ENCODE results near the gene CCIN.

CCIN gene

DNA sequence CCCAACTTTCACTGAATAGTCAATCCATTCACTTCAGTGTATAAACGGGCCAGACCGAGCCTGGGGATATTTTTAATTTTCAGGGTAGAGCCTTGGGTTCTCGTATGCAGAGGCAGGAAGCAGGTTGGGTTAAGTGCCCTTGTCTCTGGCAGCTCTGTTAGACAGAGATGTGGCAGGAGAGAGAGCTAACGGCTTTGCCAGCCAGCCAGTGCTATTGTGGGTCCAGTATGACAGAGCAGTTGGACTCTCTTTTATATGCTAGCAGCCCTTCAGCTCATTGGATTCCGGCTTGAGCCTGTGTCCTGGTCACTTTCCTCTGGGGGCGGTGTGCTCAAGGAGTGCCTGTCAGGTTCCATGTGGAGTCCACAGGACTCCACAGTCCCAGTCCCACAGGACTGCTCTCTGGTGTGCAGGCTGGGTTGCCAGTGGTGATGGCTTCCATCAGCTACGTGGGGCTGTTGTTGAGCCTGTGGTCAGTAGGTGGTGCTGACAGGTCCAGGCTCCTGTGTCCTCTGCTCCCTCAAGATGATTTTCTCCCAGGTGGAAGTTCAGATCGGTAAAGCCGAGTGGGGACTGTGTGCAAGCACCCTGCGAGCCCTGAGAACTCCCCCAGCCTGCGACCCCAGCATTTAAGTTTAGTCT is 35.8 kb downstream of the CCIN start:
- Histone ChIP-seq H3K4me3 (replicated peaks; ENCODE audit: insufficient read depth, low read length) (no peak overlapping the region), H3K27me3 (ENCODE audit: insufficient read depth, poor library complexity, severe bottlenecking) (no peaks in the 10 kb centered on the region), H3K27ac (replicated peaks) (no peak overlapping the region)
- TF ChIP-seq POLR2AphosphoS5 (IDR thresholded peaks at IDR 0.05; ENCODE audit: low read depth) (no peak), CTCF (IDR thresholded peaks at IDR 0.05; ENCODE audit: insufficient read depth, low read length) (no peak), SPI1 (IDR thresholded peaks at IDR 0.05; ENCODE audit: borderline replicate concordance, low read depth) (no peak), GABPA (IDR thresholded peaks at IDR 0.05; ENCODE audit: low read depth) (no peak), REST (IDR thresholded peaks at IDR 0.05; ENCODE audit: insufficient replicate concordance, low read depth) (no peak)
- DNase-seq (ENCODE audit: low read depth in 1 of 2, low spot score in 1 of 2): no peak

DNA sequence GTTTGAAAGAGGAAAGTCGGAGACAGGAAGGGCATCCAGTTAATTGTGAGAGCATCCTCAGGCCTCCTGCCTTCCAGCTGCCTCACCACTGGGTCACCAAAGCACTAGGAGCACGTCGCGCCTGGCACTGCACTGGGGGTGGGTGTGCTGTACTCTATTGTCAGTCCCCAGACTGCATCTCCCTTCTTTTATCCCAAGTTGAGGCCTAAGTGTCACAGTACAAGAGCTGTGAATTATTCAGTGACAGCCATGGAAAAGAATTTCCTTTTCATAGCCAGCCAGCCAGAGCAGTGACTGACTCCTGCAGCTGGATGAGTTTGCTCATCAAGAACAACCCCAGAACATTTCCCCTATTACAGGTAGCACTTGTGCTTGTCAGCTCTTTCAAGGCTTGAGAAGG is 37.8 kb downstream of the CCIN start:
- Histone ChIP-seq H3K4me3 (replicated peaks; ENCODE audit: insufficient read depth, low read length) (no peak overlapping the region), H3K27me3 (ENCODE audit: insufficient read depth, poor library complexity, severe bottlenecking) (no peaks in the 10 kb centered on the region), H3K27ac (replicated peaks) (peak overlapping the region; percentile 14; the same call in 1 of the 2 replicates)
- no peak for DNase-seq (ENCODE audit: low read depth in 1 of 2, low spot score in 1 of 2)
- TF ChIP-seq GABPA (IDR thresholded peaks at IDR 0.05; ENCODE audit: low read depth) (no peak), POLR2AphosphoS5 (IDR thresholded peaks at IDR 0.05; ENCODE audit: low read depth) (no peak), CTCF (IDR thresholded peaks at IDR 0.05; ENCODE audit: insufficient read depth, low read length) (no peak), REST (IDR thresholded peaks at IDR 0.05; ENCODE audit: insufficient replicate concordance, low read depth) (no peak), SPI1 (IDR thresholded peaks at IDR 0.05; ENCODE audit: borderline replicate concordance, low read depth) (no peak)

DNA sequence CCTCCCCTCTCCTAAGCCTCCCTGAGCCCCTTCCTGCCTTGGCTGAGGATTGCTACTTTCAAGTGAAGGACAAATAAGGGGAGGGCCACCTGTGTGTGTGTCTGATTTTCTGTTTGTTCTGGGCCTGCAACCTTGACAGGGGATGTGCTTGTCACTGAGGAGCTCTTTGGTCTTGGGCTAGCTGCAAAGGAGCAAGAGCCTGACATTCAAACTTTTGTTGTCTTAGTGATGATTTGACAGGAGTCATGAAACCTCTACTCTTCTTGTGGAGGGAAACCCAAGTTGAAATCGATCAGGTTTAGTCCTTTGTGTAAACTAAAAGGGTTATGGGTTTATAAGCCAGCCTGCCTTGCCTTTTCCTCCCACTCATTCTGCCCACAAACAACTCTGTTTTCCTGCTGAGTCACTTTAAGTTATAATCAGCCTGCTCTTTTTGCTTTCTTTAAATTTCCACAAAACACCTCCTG is 38.4 kb downstream of the CCIN start:
- Histone ChIP-seq H3K4me3 (replicated peaks; ENCODE audit: insufficient read depth, low read length) (no peak overlapping the region), H3K27me3 (ENCODE audit: insufficient read depth, poor library complexity, severe bottlenecking) (no peaks in the 10 kb centered on the region), H3K27ac (replicated peaks) (peak overlapping the region; percentile 14; the same call in 1 of the 2 replicates)
- TF ChIP-seq POLR2AphosphoS5 (IDR thresholded peaks at IDR 0.05; ENCODE audit: low read depth) (no peak), REST (IDR thresholded peaks at IDR 0.05; ENCODE audit: insufficient replicate concordance, low read depth) (no peak), GABPA (IDR thresholded peaks at IDR 0.05; ENCODE audit: low read depth) (no peak), CTCF (IDR thresholded peaks at IDR 0.05; ENCODE audit: insufficient read depth, low read length) (no peak), SPI1 (IDR thresholded peaks at IDR 0.05; ENCODE audit: borderline replicate concordance, low read depth) (no peak)
- DNase-seq (ENCODE audit: low read depth in 1 of 2, low spot score in 1 of 2): no peak

All from HL-60 (cell line).